ENCODE results near the gene WDFY3. TPM values are rescaled to one million over a fixed set of nuclear protein-coding genes. Genes with fewer than 3 reads are reported as not detected.

WDFY3 gene
- total and polyA plus RNA-seq, 8 donors = 3.2 to 163 (median 28.4) TPM

- no peaks in the 10 kb centered on the region for H3K4me1 ChIP-seq
- TF ChIP-seq POLR2AphosphoS5 (IDR thresholded peaks at IDR 0.05) = no peak
- TF ChIP-seq CTCF (IDR thresholded peaks at IDR 0.05) = no peak
- no peak for TF ChIP-seq EP300 (IDR thresholded peaks at IDR 0.05)
- intact Hi-C loops (cut with DNase I; ENCODE audit: low total_unique reads) = no loop called here
- DNase-seq = no peak
- no peak overlapping the region for H3K27ac ChIP-seq
- no peaks in the 10 kb centered on the region for H3K27me3 ChIP-seq
- H3K4me3 ChIP-seq = no peak overlapping the region
- peaks cover 16 to 82% (median 78%) of the 10 kb centered on the region in 4 donors for H3K36me3 ChIP-seq
- no peaks in the 10 kb centered on the region for H3K9me3 ChIP-seq
These were observed 232.5 kb downstream of the WDFY3 start for GRCh38 chr4:84734037-84734436.

DNA sequence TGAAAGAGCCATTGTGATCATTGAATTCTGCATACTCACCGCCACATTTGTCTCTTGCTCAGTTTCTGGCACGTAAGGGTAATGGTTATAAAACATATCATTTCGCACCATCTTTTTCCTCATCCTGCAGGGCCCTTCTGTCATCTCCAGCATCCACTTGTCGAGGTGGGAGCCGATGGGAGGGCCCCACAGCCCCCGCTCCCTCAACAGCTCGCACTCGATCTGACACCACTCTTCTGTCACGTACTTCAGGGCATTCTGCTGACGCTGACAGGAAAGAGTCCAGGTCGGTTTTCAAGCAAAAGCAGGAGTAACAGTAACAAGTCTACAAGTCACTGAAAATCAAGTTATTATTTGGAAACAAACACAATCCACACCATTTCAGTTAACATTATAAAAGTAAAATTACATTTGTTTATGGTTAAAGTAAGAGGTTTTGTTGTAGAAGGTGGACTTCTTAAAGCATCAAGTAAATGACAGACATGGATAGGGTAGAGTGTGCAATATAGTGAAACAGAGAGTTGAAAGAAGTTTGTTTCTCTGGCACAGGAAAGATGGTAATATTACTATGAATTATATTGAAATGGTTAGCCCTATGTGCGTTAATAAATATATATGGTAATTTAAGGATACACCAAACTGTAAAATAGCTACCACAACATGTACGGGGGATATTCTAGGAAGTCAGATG, 233.0 kb downstream of the WDFY3 start:
- Histone ChIP-seq H3K4me1 (peaks cover 0 to 3% (median 0%) of the 10 kb centered on the region in 4 donors), H3K36me3 (peaks cover 15 to 76% (median 72%) of the 10 kb centered on the region in 4 donors), H3K9me3 (no peaks in the 10 kb centered on the region), H3K4me3 (no peak overlapping the region), H3K27ac (no peak overlapping the region), H3K27me3 (no peaks in the 10 kb centered on the region)
- intact Hi-C loops (cut with DNase I; ENCODE audit: low total_unique reads) = no loop called here
- WGBS, 5 donors = 91 to 94% (median 92%) methylated on average over 13 of the region's 13 CpGs
- no peak for DNase-seq
- TF ChIP-seq EP300 (IDR thresholded peaks at IDR 0.05) = no peak
- TF ChIP-seq POLR2A (IDR thresholded peaks at IDR 0.05) = no peak
- TF ChIP-seq CTCF (IDR thresholded peaks at IDR 0.05) = no peak
- no peak for TF ChIP-seq POLR2AphosphoS5 (IDR thresholded peaks at IDR 0.05)

DNA sequence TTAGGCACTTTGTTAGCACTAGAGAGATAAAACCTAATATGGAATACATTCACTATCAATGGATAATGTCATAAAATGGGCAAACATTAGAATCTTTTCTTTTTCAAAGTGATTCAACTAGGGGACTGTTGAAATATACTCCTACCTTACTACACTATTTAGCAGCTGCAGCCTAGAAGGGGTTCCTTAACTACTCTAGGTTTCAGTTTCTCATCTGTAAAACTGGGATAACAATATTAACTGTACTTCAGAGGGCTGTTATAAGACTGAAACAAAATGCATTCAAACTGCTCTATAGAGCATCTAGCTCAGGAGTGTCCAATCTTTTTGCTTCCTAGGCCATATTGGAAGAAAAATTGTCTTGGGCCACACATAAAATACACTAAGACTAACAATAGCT, 236.1 kb downstream of the WDFY3 start:
- intact Hi-C loops (cut with DNase I; ENCODE audit: low total_unique reads) = no loop called here
- H3K4me1 ChIP-seq = peaks cover 0 to 9% (median 2%) of the 10 kb centered on the region in 4 donors
- no peaks in the 10 kb centered on the region for H3K9me3 ChIP-seq
- H3K27ac ChIP-seq = no peak overlapping the region
- peaks cover 0 to 46% (median 43%) of the 10 kb centered on the region in 4 donors for H3K36me3 ChIP-seq
- H3K27me3 ChIP-seq = no peaks in the 10 kb centered on the region
- no peak for TF ChIP-seq CTCF (IDR thresholded peaks at IDR 0.05)
- TF ChIP-seq POLR2A (IDR thresholded peaks at IDR 0.05) = no peak
- TF ChIP-seq EP300 (IDR thresholded peaks at IDR 0.05) = no peak
- TF ChIP-seq POLR2AphosphoS5 (IDR thresholded peaks at IDR 0.05) = no peak
- no peak overlapping the region for H3K4me3 ChIP-seq
- DNase-seq = no peak

- no peak for TF ChIP-seq POLR2A (IDR thresholded peaks at IDR 0.05)
- TF ChIP-seq POLR2AphosphoS5 (IDR thresholded peaks at IDR 0.05) = no peak
- no peak for TF ChIP-seq EP300 (IDR thresholded peaks at IDR 0.05)
- no peak for TF ChIP-seq CTCF (IDR thresholded peaks at IDR 0.05)
- no peak for DNase-seq
- no peak overlapping the region for H3K4me3 ChIP-seq
- peaks cover 0 to 35% (median 32%) of the 10 kb centered on the region in 4 donors for H3K36me3 ChIP-seq
- intact Hi-C loops (cut with DNase I; ENCODE audit: low total_unique reads) = no loop called here
- no peaks in the 10 kb centered on the region for H3K9me3 ChIP-seq
- H3K4me1 ChIP-seq = peaks cover 0 to 17% (median 6%) of the 10 kb centered on the region in 4 donors
- no peaks in the 10 kb centered on the region for H3K27me3 ChIP-seq
- 35 to 57% (median 40%) methylated on average over 1 of the region's 1 CpG for WGBS, 5 donors
- H3K27ac ChIP-seq = no peak overlapping the region
These were observed 239.0 kb downstream of the WDFY3 start for GRCh38 chr4:84727491-84727890.

Measured in stomach (tissue), 9 donors.